ENCODE results near the gene ZBTB2. TPM values are rescaled to one million over a fixed set of nuclear protein-coding genes. Genes with fewer than 3 reads are reported as not detected.

Gene ZBTB2
- total and polyA plus RNA-seq, 2 experiments from 2014 or later, result 10.6 to 17.3 TPM

- DNase-seq (ENCODE audit: low spot score), result no peak
- Histone ChIP-seq H3K9me2 (replicated peaks; ENCODE audit: insufficient read depth) (no peaks in the 10 kb centered on the region), H4K20me1 (ENCODE audit: insufficient read depth, poor library complexity, severe bottlenecking) (no peaks in the 10 kb centered on the region), H3K9me3 (ENCODE audit: low read depth) (no peaks in the 10 kb centered on the region), H3K4me2 (no peak overlapping the region), H3K27ac (no peak overlapping the region), H2AFZ (no peak overlapping the region), H3K79me2 (peaks cover 93% of the 10 kb centered on the region), H3K4me3 (no peak overlapping the region), H3K36me3 (replicated peaks; ENCODE audit: insufficient read depth, low read depth) (no peaks in the 10 kb centered on the region), H3K27me3 (no peaks in the 10 kb centered on the region), H3K4me1 (ENCODE audit: insufficient read depth) (no peaks in the 10 kb centered on the region)
- no peak for TF ChIP-seq EZH2 (IDR thresholded peaks at IDR 0.05; ENCODE audit: borderline replicate concordance)
- WGBS (ENCODE audit: low lambda C conversion rate, missing lambda C conversion rate), result 88% methylated on average over 14 of the region's 14 CpGs
Measured at GRCh38 chr6:151379933-151380847, 11.2 kb downstream of the ZBTB2 start.

- Histone ChIP-seq H3K36me3 (replicated peaks; ENCODE audit: insufficient read depth, low read depth) (no peaks in the 10 kb centered on the region), H2AFZ (no peak overlapping the region)
Measured at GRCh38 chr6:151377095-151377494, 14.3 kb downstream of the ZBTB2 start.

GRCh38 chr6:151376440-151376839 is 14.9 kb downstream of the ZBTB2 start:
- no peak for DNase-seq (ENCODE audit: low spot score)
- Histone ChIP-seq H3K4me3 (no peak overlapping the region), H3K4me1 (ENCODE audit: insufficient read depth) (no peaks in the 10 kb centered on the region), H3K27ac (no peak overlapping the region), H3K27me3 (no peaks in the 10 kb centered on the region), H2AFZ (no peak overlapping the region), H3K9me2 (replicated peaks; ENCODE audit: insufficient read depth) (no peaks in the 10 kb centered on the region), H3K79me2 (peaks cover 68% of the 10 kb centered on the region), H3K9me3 (ENCODE audit: low read depth) (no peaks in the 10 kb centered on the region), H4K20me1 (ENCODE audit: insufficient read depth, poor library complexity, severe bottlenecking) (no peaks in the 10 kb centered on the region), H3K36me3 (replicated peaks; ENCODE audit: insufficient read depth, low read depth) (no peaks in the 10 kb centered on the region), H3K4me2 (no peak overlapping the region)
- 97% methylated on average over 1 of the region's 1 CpG for WGBS (ENCODE audit: low lambda C conversion rate, missing lambda C conversion rate)
- TF ChIP-seq EZH2phosphoT487 (IDR thresholded peaks at IDR 0.05; ENCODE audit: low read depth, severe bottlenecking, unreplicated experiment), result no peak
- no peak for TF ChIP-seq CTCF (IDR thresholded peaks at IDR 0.05; ENCODE audit: poor library complexity)
- no peak for TF ChIP-seq EZH2 (IDR thresholded peaks at IDR 0.05; ENCODE audit: borderline replicate concordance)

More at GRCh38 chr6:151377095-151377494, 14.3 kb downstream of the ZBTB2 start:
- Histone ChIP-seq H3K9me3 (ENCODE audit: low read depth) (no peaks in the 10 kb centered on the region), H3K9me2 (replicated peaks; ENCODE audit: insufficient read depth) (no peaks in the 10 kb centered on the region), H3K27ac (no peak overlapping the region), H3K4me3 (no peak overlapping the region), H4K20me1 (ENCODE audit: insufficient read depth, poor library complexity, severe bottlenecking) (no peaks in the 10 kb centered on the region), H3K4me1 (ENCODE audit: insufficient read depth) (no peaks in the 10 kb centered on the region), H3K79me2 (peaks cover 75% of the 10 kb centered on the region), H3K4me2 (no peak overlapping the region), H3K27me3 (no peaks in the 10 kb centered on the region)
- TF ChIP-seq CTCF (IDR thresholded peaks at IDR 0.05; ENCODE audit: poor library complexity) (no peak), EZH2phosphoT487 (IDR thresholded peaks at IDR 0.05; ENCODE audit: low read depth, severe bottlenecking, unreplicated experiment) (no peak), EZH2 (IDR thresholded peaks at IDR 0.05; ENCODE audit: borderline replicate concordance) (no peak)
- 95% methylated on average over 3 of the region's 3 CpGs for WGBS (ENCODE audit: low lambda C conversion rate, missing lambda C conversion rate)
- DNase-seq (ENCODE audit: low spot score), result no peak

- Histone ChIP-seq H3K9me3 (ENCODE audit: low read depth) (no peaks in the 10 kb centered on the region), H2AFZ (no peak overlapping the region), H3K27me3 (no peaks in the 10 kb centered on the region), H3K4me3 (no peak overlapping the region), H3K79me2 (peaks cover 62% of the 10 kb centered on the region), H3K9me2 (replicated peaks; ENCODE audit: insufficient read depth) (no peaks in the 10 kb centered on the region), H4K20me1 (ENCODE audit: insufficient read depth, poor library complexity, severe bottlenecking) (no peaks in the 10 kb centered on the region), H3K4me2 (no peak overlapping the region), H3K4me1 (ENCODE audit: insufficient read depth) (no peaks in the 10 kb centered on the region), H3K27ac (no peak overlapping the region), H3K36me3 (replicated peaks; ENCODE audit: insufficient read depth, low read depth) (no peaks in the 10 kb centered on the region)
- whole genome bisulfite sequencing (ENCODE audit: low lambda C conversion rate, missing lambda C conversion rate), result 100% methylated on average over 2 of the region's 2 CpGs
- no peak for DNase-seq (ENCODE audit: low spot score)
- TF ChIP-seq CTCF (IDR thresholded peaks at IDR 0.05; ENCODE audit: poor library complexity) (no peak), EZH2phosphoT487 (IDR thresholded peaks at IDR 0.05; ENCODE audit: low read depth, severe bottlenecking, unreplicated experiment) (no peak), EZH2 (IDR thresholded peaks at IDR 0.05; ENCODE audit: borderline replicate concordance) (no peak)
Measured at GRCh38 chr6:151375833-151376232, 15.5 kb downstream of the ZBTB2 start.

All from hepatocyte (in vitro differentiated cells).